Heart right ventricle (tissue), 16 donors: ENCODE measurements around the gene TEAD1. TPM values are rescaled to one million over a fixed set of nuclear protein-coding genes. Genes with fewer than 3 reads are reported as not detected.

ENCODE experiments used
- ATAC-seq, 8 donors: fragments of 200-7000 bp; cut with Tn5 transposase; one replicate each; pipeline ENCODE4 v1.9.1; 2020; ENCODE audit warnings: mild to moderate bottlenecking in 8 of 8, moderate library complexity in 8 of 8, moderate number of reproducible peaks in 1 of 8
- DNase-seq, 2 donors: peaks; one replicate each; pipeline ENCODE4 v3.0.0-alpha.2; 2020
- H3K27ac ChIP-seq, 10 donors: fragments of 200-600 bp; sonication (generic) in 2 of 10; one replicate each; pipeline versions ENCODE4 v1.5.0 to v1.8.0; 2020 to 2022; ENCODE audit warnings: mild to moderate bottlenecking in 3 of 10
- H3K27me3 ChIP-seq, 7 donors: fragments of 200-600 bp; one replicate each; pipeline ENCODE4 v1.8.0; 2021 to 2022; ENCODE audit warnings: mild to moderate bottlenecking in 2 of 7
- H3K36me3 ChIP-seq, 9 donors: fragments of 200-600 bp; sonication (generic) in 1 of 9; one replicate each; pipeline versions ENCODE4 v1.5.0 to v1.8.0; 2020 to 2022; ENCODE audit warnings: mild to moderate bottlenecking in 2 of 9
- H3K4me1 ChIP-seq, 9 donors: fragments of 200-600 bp; sonication (generic) in 1 of 9; one replicate each; pipeline versions ENCODE4 v1.5.0 to v1.8.0; 2020 to 2022; ENCODE audit warnings: mild to moderate bottlenecking in 4 of 9
- H3K4me3 ChIP-seq, 10 donors: fragments of 200-600 bp; sonication (generic) in 2 of 10; one replicate each; pipeline versions ENCODE4 v1.5.0 to v1.8.0; 2020 to 2022; ENCODE audit warnings: mild to moderate bottlenecking in 7 of 10, moderate library complexity in 2 of 10
- H3K9me3 ChIP-seq, 11 donors: fragments of 200-600 bp in 10 of 11; sonication (generic) in 2 of 11; one replicate each; pipeline versions ENCODE4 v1.5.0 to v1.8.0; 2013 to 2022; ENCODE audit warnings: mild to moderate bottlenecking in 2 of 11, control low read depth in 1 of 11, moderate library complexity in 1 of 11
- CTCF ChIP-seq, 9 donors: fragments of 200-600 bp; sonication (generic) in 2 of 9; IDR thresholded peaks; one replicate each; pipeline versions ENCODE4 v1.5.0 to v1.8.0; 2021 to 2022; ENCODE audit warnings: antibody characterized with exemption in 9 of 9, mild to moderate bottlenecking in 5 of 9, moderate library complexity in 1 of 9
- WGBS, 2 donors: extraction: QIAGEN DNeasy Blood & Tissue Kit; methylation state at CpG; one replicate each; pipeline ENCODE4 v1.1.7; 2013; ENCODE audit warnings: inconsistent platforms in 1 of 2; 5-methylcytosine and 5-hydroxymethylcytosine counted together
- intact Hi-C, 10 donors: fragments of 100-400 bp; cut with DNase I; formaldehyde crosslinking; loops; one replicate each; pipeline versions ENCODE4 v1.11.1 to v1.14.2; 2022
- polyA plus RNA-seq, 2 donors: library from polyadenylated mRNA; stranded (reverse); fragments of 200-250 nt; gene quantifications; one replicate each; pipeline ENCODE4 v1.2.3, GENCODE V29; 2013
- total RNA-seq, 10 donors: library from RNA; stranded (reverse); fragmentation: NEBNext Ultra II Directional in 3 of 10; extraction: Animal tissue kit (Norgen Biotek cat#: 25700) in 3 of 10; gene quantifications; one replicate each; pipeline versions ENCODE4 v1.2.1 to v1.2.4, GENCODE V29; 2021 to 2023
- donor health status: Arrhythmogenic right ventricular cardiomyopathy.
- donor health status: ischemic (EF 13 %, LVEDD 7.1; RV severe dilation, severe dysfunction).
- donor health status: healthy with polysubstance abuse.
- donor health status: DM: no; HTN: yes; CAD: no.
- donor health status: DM: no; HTN: no; CAD: no.
- donor health status: ischemic (EF 25% LVEDD 6.9; RV normal size, moderate dysfunction).
- donor health status: ischemic (EF 25% LVEDD 5.7; RV mildly dilated, moderate dysfunction).
- donor health status: healthy.
- donor health status: DM: yes; HTN: yes; CAD: no.
- donor health status: Ischemic cardiomyopathy.
- donor health status: ischemic (EF 35%, LVEDD 5.7; RV mildly dilated, moderate dysfunction).
- donor health status: nonischemic (EF 11% LVEDD 7.7; RV severe dilation, severe dysfunction).
- donor health status: DM: yes; HTN: yes; CAD: no.
- donor health status: PGD.
- donor health status: ischemic (EF 29% LVEDD 5.4; RV normal size, mild dysfunction).
- donor health status: nonischemic (EF 23%, LVEDD 6.1; RV moderate dilation, normal function).

TEAD1 gene
- total and polyA plus RNA-seq, 12 donors = 12.7 to 138 (median 116) TPM

GRCh38 chr11:12812849-12813248 lies 138.6 kb downstream of the TEAD1 start:
- no peaks in the 10 kb centered on the region for H3K27me3 ChIP-seq
- TF ChIP-seq CTCF (IDR thresholded peaks at IDR 0.05) = no peak
- WGBS, 2 donors = 28 to 30% methylated on average over 4 of the region's 4 CpGs
- H3K36me3 ChIP-seq = no peaks in the 10 kb centered on the region
- peaks cover 15 to 72% (median 52%) of the 10 kb centered on the region in 9 donors for H3K4me1 ChIP-seq
- peak in 3 of 8 donors; percentile 12 to 27 (median 16) for ATAC-seq
- DNase-seq = peak in 1 of 2 donors; percentile 21
- no peak overlapping the region for H3K4me3 ChIP-seq
- intact Hi-C loops = loop anchor here in 6 of 10 donors (5.0 to 10.0 kb wide), 6 partner anchors 72 to 398 kb away; partner anchors contain the start of gene TEAD1 (in 3 of the 6)
- H3K27ac ChIP-seq = peak overlapping the region in 6 of 10 donors; percentile 5 to 78 (median 44)
- no peaks in the 10 kb centered on the region for H3K9me3 ChIP-seq

- Histone ChIP-seq H3K27ac (peak overlapping the region in 8 of 10 donors; percentile 10 to 78 (median 54)), H3K9me3 (no peaks in the 10 kb centered on the region), H3K4me3 (no peak overlapping the region), H3K36me3 (no peaks in the 10 kb centered on the region), H3K27me3 (no peaks in the 10 kb centered on the region), H3K4me1 (peaks cover 15 to 77% (median 60%) of the 10 kb centered on the region in 9 donors)
- intact Hi-C loops = loop anchor here in 6 of 10 donors (5.0 to 10.0 kb wide), 6 partner anchors 71 to 399 kb away; partner anchors contain the start of gene TEAD1 (in 3 of the 6)
- DNase-seq (peak in 1 of 2 donors; percentile 24), ATAC-seq (peak; percentile 12 to 50 (median 32))
- peak in 1 of 9 donors; percentile 13 for TF ChIP-seq CTCF (IDR thresholded peaks at IDR 0.05)
- 54% methylated on average over 9 of the region's 9 CpGs for WGBS, 2 donors
These were observed 139.4 kb downstream of the TEAD1 start for GRCh38 chr11:12813371-12814225.

GRCh38 chr11:12815129-12815480 lies 140.9 kb downstream of the TEAD1 start:
- intact Hi-C loops = loop anchor here in 5 of 10 donors (5.0 to 10.0 kb wide), 4 partner anchors 70 to 400 kb away; partner anchors contain the start of gene TEAD1 (in 2 of the 5)
- ATAC-seq (peak in 1 of 8 donors; percentile 7), DNase-seq (no peak)
- Histone ChIP-seq H3K27me3 (no peaks in the 10 kb centered on the region), H3K4me1 (peaks cover 15 to 79% (median 55%) of the 10 kb centered on the region in 9 donors), H3K9me3 (no peaks in the 10 kb centered on the region), H3K4me3 (peak overlapping the region in 3 of 10 donors; percentile 9 to 31 (median 30)), H3K36me3 (no peaks in the 10 kb centered on the region), H3K27ac (peak overlapping the region in 5 of 10 donors; percentile 35 to 56 (median 40))
- TF ChIP-seq CTCF (IDR thresholded peaks at IDR 0.05) = no peak
- 20 to 37% methylated on average over 3 of the region's 3 CpGs for WGBS, 2 donors

- no peak for DNase-seq
- intact Hi-C loops = loop anchor here in 5 of 10 donors (5.0 to 10.0 kb wide), 4 partner anchors 69 to 401 kb away; partner anchors contain the start of gene TEAD1 (in 2 of the 5)
- no peak for TF ChIP-seq CTCF (IDR thresholded peaks at IDR 0.05)
- WGBS, 2 donors = 60 to 69% methylated on average over 10 of the region's 10 CpGs
- peak in 3 of 8 donors; percentile 1 to 24 (median 15) for ATAC-seq
- H3K4me1 ChIP-seq = peaks cover 15 to 70% (median 46%) of the 10 kb centered on the region in 9 donors
- H3K9me3 ChIP-seq = no peaks in the 10 kb centered on the region
- H3K36me3 ChIP-seq = no peaks in the 10 kb centered on the region
- H3K4me3 ChIP-seq = no peak overlapping the region
- H3K27ac ChIP-seq = peak overlapping the region in 2 of 10 donors; percentile 38 to 40
- H3K27me3 ChIP-seq = no peaks in the 10 kb centered on the region
These were observed 141.8 kb downstream of the TEAD1 start for GRCh38 chr11:12815931-12816494.
